22Rv1 (cell line): ENCODE measurements around the gene RBMS1.

ENCODE experiments used
- CTCF ChIP-seq: fragments of 450-650 bp; IDR thresholded peaks from 2 replicates; pipeline ENCODE4 v1.5.1; 2017; ENCODE audit warnings: mild to moderate bottlenecking
- ZFX ChIP-seq: fragments of 450-650 bp; IDR thresholded peaks from 2 replicates; pipeline ENCODE4 v1.6.1; 2017; ENCODE audit warnings: antibody characterized with exemption, borderline replicate concordance

- TF ChIP-seq CTCF (no peak), ZFX (no peak)
These were observed 190.1 kb downstream of the RBMS1 start for GRCh38 chr2:160303527-160303926.
